ENCODE results near the gene EIPR1. TPM values are rescaled to one million over a fixed set of nuclear protein-coding genes. Genes with fewer than 3 reads are reported as not detected.

Gene EIPR1
- total RNA-seq, 1 experiment from 2014 or later, result 27.8 TPM

GRCh38 chr2:3272761-3273160 lies 104.9 kb downstream of the EIPR1 start:
- no peaks in the 10 kb centered on the region for H3K79me2 ChIP-seq (ENCODE audit: insufficient read depth, low read length)
- no CpG with 5 or more reads among the region's 7 CpGs for WGBS (ENCODE audit: extremely low coverage, insufficient read length, low lambda C conversion rate)
- H3K18ac ChIP-seq (ENCODE audit: insufficient read length, low read depth, low read length), result no peak overlapping the region
- no peak overlapping the region for H3K4me3 Mint-ChIP-seq
- H2AK5ac ChIP-seq (ENCODE audit: insufficient read length, low read length), result no peak overlapping the region
- H2BK5ac ChIP-seq (ENCODE audit: insufficient read length, low read length), result no peak overlapping the region
- H3K27ac ChIP-seq (ENCODE audit: insufficient read length, low read depth, low read length), result no peak overlapping the region
- H3K27me3 Mint-ChIP-seq (ENCODE audit: low read depth), result no peaks in the 10 kb centered on the region
- no peak overlapping the region for H3K4me2 ChIP-seq (ENCODE audit: insufficient read depth, insufficient read length, low read length)
- no peak overlapping the region for H4K91ac ChIP-seq (ENCODE audit: insufficient read length, low read depth, low read length)
- no peak overlapping the region for H4K5ac ChIP-seq (ENCODE audit: insufficient read length, low read depth, low read length)
- no peaks in the 10 kb centered on the region for H4K20me1 ChIP-seq (ENCODE audit: control insufficient read depth, insufficient read depth, insufficient read length)
- H3T11ph ChIP-seq (ENCODE audit: low read length), result no peak overlapping the region
- no peaks in the 10 kb centered on the region for H3K27me3 ChIP-seq (ENCODE audit: insufficient read depth, low read length)
- no peak overlapping the region for H3K9ac ChIP-seq (ENCODE audit: extremely low read depth, insufficient read length, low read length)
- H4K8ac ChIP-seq (replicated peaks; ENCODE audit: insufficient read length, low read depth, low read length), result no peak overlapping the region
- H2BK20ac ChIP-seq (ENCODE audit: low read depth, low read length, poor library complexity, severe bottlenecking), result no peak overlapping the region
- H2BK12ac ChIP-seq (ENCODE audit: insufficient read length, low read depth, low read length), result no peak overlapping the region
- no peaks in the 10 kb centered on the region for H3K4me1 ChIP-seq (ENCODE audit: insufficient read depth, low read length)
- no peak overlapping the region for H3K27ac Mint-ChIP-seq
- H2BK120ac ChIP-seq (ENCODE audit: low read depth, low read length, poor library complexity, severe bottlenecking), result no peak overlapping the region
- no peak overlapping the region for H3K14ac ChIP-seq (ENCODE audit: insufficient read depth, low read length)
- no peak overlapping the region for H3K56ac ChIP-seq (ENCODE audit: insufficient read length, low read depth, low read length)
- no peak overlapping the region for H2BK15ac ChIP-seq (ENCODE audit: low read depth, low read length)
- H3K79me1 ChIP-seq (ENCODE audit: insufficient read depth, low read depth, low read length, poor library complexity, severe bottlenecking), result peaks cover 9% of the 10 kb centered on the region
- TF ChIP-seq CTCF (conservative IDR thresholded peaks at IDR 0.05), result no peak
- DNase-seq, result no peak
- no peaks in the 10 kb centered on the region for H3K23me2 ChIP-seq (ENCODE audit: insufficient read length, low read depth, low read length, poor library complexity, severe bottlenecking)
- H3K36me3 Mint-ChIP-seq (ENCODE audit: insufficient read depth in 1 of 3, low read depth in 3 of 3), result peaks cover 3 to 26% (median 14%) of the 10 kb centered on the region in 3 experiments; a peak in 5 of 7 replicates
- H3K9me3 Mint-ChIP-seq, result peaks cover 10 to 17% of the 10 kb centered on the region in 2 experiments
- peaks cover 10% of the 10 kb centered on the region in 2 experiments for H3K4me1 Mint-ChIP-seq
- no peak overlapping the region for H2AFZ ChIP-seq (ENCODE audit: low read length)
- H3K23ac ChIP-seq (ENCODE audit: insufficient read length, low read depth, low read length), result no peak overlapping the region
- H3K4ac ChIP-seq (ENCODE audit: low read depth, low read length), result no peak overlapping the region
- H3K9me3 ChIP-seq (ENCODE audit: control insufficient read depth, low read depth, low read length), result no peaks in the 10 kb centered on the region
